OCI-LY7 (cell line): ENCODE measurements around the gene RCSD1. TPM values are rescaled to one million over a fixed set of nuclear protein-coding genes. Genes with fewer than 3 reads are reported as not detected.

ENCODE experiments used
- BruUV-seq: library from RNA; stranded (reverse); fragments of 400-500 nt; replicated peaks from 2 replicates; lab custom pipeline; 2021; lab: Mats Ljungman, UMichigan
- CTCF ChIA-PET: fragments of 300-600 bp; sonication (Branson Sonifier 250); formaldehyde crosslinking; loops from one replicate; lab custom pipeline; 2022; ENCODE audit warnings: antibody characterized with exemption; ENCODE audit not compliant: unreplicated experiment; lab: Charles Lee
- POLR2A ChIA-PET: fragments of 300-600 bp; sonication (Branson Sonifier 250); formaldehyde crosslinking; loops from one replicate; lab custom pipeline; 2022; ENCODE audit warnings: antibody characterized with exemption; lab: Charles Lee
- DNase-seq: peaks from one replicate; pipeline ENCODE4 v3.0.0-alpha.2; 2015; ENCODE audit warnings: low spot score
- H2AFZ ChIP-seq: fragments of 200-600 bp; sonication (generic), shearing (Covaris generic); 2 replicates; pipeline ENCODE4 v1.6.1; 2014; ENCODE audit warnings: mild to moderate bottlenecking, antibody characterized with exemption, low read length, moderate library complexity
- H3K27ac ChIP-seq: fragments of 200-600 bp; sonication (generic); 2 replicates; pipeline ENCODE4 v1.5.1; 2014; ENCODE audit warnings: mixed run types, low read depth, mild to moderate bottlenecking, moderate library complexity, low read length, inconsistent platforms; ENCODE audit not compliant: poor library complexity, severe bottlenecking
- H3K36me3 ChIP-seq: fragments of 200-600 bp; sonication (generic); 2 replicates; pipeline ENCODE4 v1.6.1; 2014; ENCODE audit warnings: mild to moderate bottlenecking, antibody characterized with exemption, low read length, moderate library complexity, mixed read lengths; ENCODE audit not compliant: insufficient read depth
- H3K4me1 ChIP-seq: fragments of 200-600 bp; sonication (generic); 2 replicates; pipeline ENCODE4 v1.5.1; 2014; ENCODE audit warnings: mild to moderate bottlenecking, low read length; ENCODE audit not compliant: insufficient read depth, poor library complexity, severe bottlenecking
- H3K4me2 ChIP-seq: fragments of 200-600 bp; sonication (generic); 2 replicates; pipeline ENCODE4 v1.6.1; 2014; ENCODE audit warnings: mild to moderate bottlenecking, low read length
- H3K4me3 ChIP-seq: fragments of 200-600 bp; sonication (generic); 2 replicates; pipeline ENCODE4 v1.5.1; 2014; ENCODE audit warnings: mild to moderate bottlenecking, low read depth, low read length; ENCODE audit not compliant: poor library complexity, severe bottlenecking
- H3K79me2 ChIP-seq: fragments of 200-600 bp; sonication (generic); 2 replicates; pipeline ENCODE4 v1.6.1; 2016; ENCODE audit warnings: low read depth, mild to moderate bottlenecking, low read length, moderate library complexity, mixed read lengths; ENCODE audit not compliant: insufficient read depth
- H3K9me2 ChIP-seq: fragments of 200-600 bp; sonication (generic); 2 replicates; pipeline ENCODE4 v1.6.1; 2016; ENCODE audit warnings: mild to moderate bottlenecking, low read length, mixed read lengths; ENCODE audit not compliant: insufficient read depth
- H3K9me3 ChIP-seq: fragments of 200-600 bp; sonication (generic); 2 replicates; pipeline ENCODE4 v1.6.1; 2014; ENCODE audit warnings: mild to moderate bottlenecking, mixed run types, low read length, mixed read lengths
- H4K20me1 ChIP-seq: fragments of 200-600 bp; sonication (generic); 2 replicates; pipeline ENCODE4 v1.6.1; 2014; ENCODE audit warnings: mild to moderate bottlenecking, antibody characterized with exemption, low read length, moderate library complexity, mixed read lengths; ENCODE audit not compliant: insufficient read depth
- EZH2phosphoT487 ChIP-seq: fragments of 200-600 bp; sonication (generic); IDR thresholded peaks from 2 replicates; pipeline ENCODE4 v1.6.1; 2018; ENCODE audit warnings: low read depth, borderline replicate concordance, mild to moderate bottlenecking, mixed run types, antibody characterized with exemption, low read length, moderate library complexity, mixed read lengths
- intact Hi-C: fragments of 100-400 bp; cut with micrococcal nuclease; formaldehyde crosslinking; loops from one replicate; pipeline ENCODE4 v1.10.0; 2022; ENCODE audit not compliant: unreplicated experiment
- total RNA-seq, 2 experiments: library from RNA; depleted of rRNA in 1 of 2; stranded (reverse); fragments of >200 nt in 1 of 2; shearing (Covaris generic) in 1 of 2; gene quantifications; 2 replicates each; pipeline ENCODE4 v1.2.3, GENCODE V29; 2014 to 2022
- TF ChIP-seq, protein P1 (sequence below): fragments of 200-600 bp; sonication (generic); conservative IDR thresholded peaks from 2 replicates; pipeline ENCODE4 v1.5.1; 2014; ENCODE audit warnings: mild to moderate bottlenecking, antibody characterized with exemption, low read length, moderate library complexity, mixed read lengths

RCSD1 gene
- total RNA-seq, 2 experiments from 2014 or later = 161 to 164 TPM

DNA sequence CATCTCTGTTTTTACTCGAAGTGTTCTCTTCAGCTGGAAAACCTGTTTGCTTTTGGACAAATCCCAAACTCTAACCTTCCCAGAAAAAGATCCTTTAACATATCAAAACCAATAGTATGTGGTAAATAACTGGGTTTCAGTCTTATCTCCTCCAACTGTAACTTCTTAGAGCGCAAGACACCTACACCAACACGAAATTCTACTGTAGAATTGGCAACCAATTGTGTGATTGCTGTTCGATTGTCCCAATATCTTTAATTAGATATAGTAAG, 85.9 kb downstream of the RCSD1 start:
- Histone ChIP-seq H3K9me2 (no peaks in the 10 kb centered on the region), H3K4me3 (peak overlapping the region; percentile 75), H4K20me1 (no peaks in the 10 kb centered on the region), H3K79me2 (no peaks in the 10 kb centered on the region), H3K36me3 (no peaks in the 10 kb centered on the region), H2AFZ (peak overlapping the region; percentile 97), H3K9me3 (no peaks in the 10 kb centered on the region), H3K27ac (peak overlapping the region; percentile 73), H3K4me2 (peak overlapping the region; percentile 86), H3K4me1 (peaks cover 53% of the 10 kb centered on the region)
- ChIA-PET CTCF (interaction anchor here (1.5 kb wide), 1 partner anchor 115 kb away, joined by 6 read pairs; no protein-coding TSS in a partner anchor), POLR2A (interaction anchor here (0.7 to 2.7 kb wide), 8 partner anchors 8 to 1396 kb away, joined by 3 to 10 read pairs (median 5); partner anchors contain the start of gene MPC2)
- no TSS peak for BruUV-seq
- no peak for DNase-seq
- intact Hi-C loops = loop anchor here (1.0 to 5.0 kb wide), 4 partner anchors 116 to 389 kb away; partner anchors contain the start of genes DCAF6 and MPC2
- TF ChIP-seq, protein P1, sequence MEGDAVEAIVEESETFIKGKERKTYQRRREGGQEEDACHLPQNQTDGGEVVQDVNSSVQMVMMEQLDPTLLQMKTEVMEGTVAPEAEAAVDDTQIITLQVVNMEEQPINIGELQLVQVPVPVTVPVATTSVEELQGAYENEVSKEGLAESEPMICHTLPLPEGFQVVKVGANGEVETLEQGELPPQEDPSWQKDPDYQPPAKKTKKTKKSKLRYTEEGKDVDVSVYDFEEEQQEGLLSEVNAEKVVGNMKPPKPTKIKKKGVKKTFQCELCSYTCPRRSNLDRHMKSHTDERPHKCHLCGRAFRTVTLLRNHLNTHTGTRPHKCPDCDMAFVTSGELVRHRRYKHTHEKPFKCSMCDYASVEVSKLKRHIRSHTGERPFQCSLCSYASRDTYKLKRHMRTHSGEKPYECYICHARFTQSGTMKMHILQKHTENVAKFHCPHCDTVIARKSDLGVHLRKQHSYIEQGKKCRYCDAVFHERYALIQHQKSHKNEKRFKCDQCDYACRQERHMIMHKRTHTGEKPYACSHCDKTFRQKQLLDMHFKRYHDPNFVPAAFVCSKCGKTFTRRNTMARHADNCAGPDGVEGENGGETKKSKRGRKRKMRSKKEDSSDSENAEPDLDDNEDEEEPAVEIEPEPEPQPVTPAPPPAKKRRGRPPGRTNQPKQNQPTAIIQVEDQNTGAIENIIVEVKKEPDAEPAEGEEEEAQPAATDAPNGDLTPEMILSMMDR = no peak
- TF ChIP-seq EZH2phosphoT487 = no peak

DNA sequence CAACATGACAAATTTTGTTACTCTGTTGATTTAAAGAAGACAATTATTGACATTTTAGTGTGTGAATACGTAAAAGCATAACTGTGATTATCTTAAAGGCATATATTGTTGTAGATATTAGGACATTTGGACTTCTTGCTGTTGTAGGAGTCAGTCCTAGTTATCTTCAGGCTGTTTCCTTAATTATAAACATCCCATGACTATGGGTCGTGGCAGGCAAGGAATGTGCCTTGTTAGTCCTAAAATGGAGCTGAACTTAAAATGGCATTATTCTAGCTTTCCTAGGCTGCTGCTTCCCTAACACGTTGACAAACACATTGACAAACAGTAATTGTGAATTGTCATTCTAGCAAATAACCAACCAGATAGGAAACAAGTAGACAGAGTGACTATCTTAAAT, 87.3 kb downstream of the RCSD1 start:
- BruUV-seq = no TSS peak
- peak overlapping the region; percentile 56 for H3K4me2 ChIP-seq
- intact Hi-C loops = loop anchor here (5.0 kb wide), 2 partner anchors 365 to 390 kb away; no protein-coding TSS in a partner anchor
- ChIA-PET CTCF (interaction anchor here (1.5 kb wide), 1 partner anchor 36 kb away, joined by 4 read pairs; no protein-coding TSS in a partner anchor), POLR2A (interaction anchor here (0.5 to 1.9 kb wide), 6 partner anchors 71 to 497 kb away, joined by 3 to 6 read pairs (median 3); no protein-coding TSS in a partner anchor)
- DNase-seq = no peak
- no peaks in the 10 kb centered on the region for H3K36me3 ChIP-seq
- H3K9me3 ChIP-seq = no peaks in the 10 kb centered on the region
- no peaks in the 10 kb centered on the region for H3K9me2 ChIP-seq
- peaks cover 58% of the 10 kb centered on the region for H3K4me1 ChIP-seq
- H3K27ac ChIP-seq = peak overlapping the region; percentile 33
- peak overlapping the region; percentile 70; the same call in 1 of the 2 replicates for H2AFZ ChIP-seq
- peaks cover 3% of the 10 kb centered on the region; the same call in 1 of the 2 replicates for H3K79me2 ChIP-seq
- H3K4me3 ChIP-seq = peak overlapping the region; percentile 32
- no peaks in the 10 kb centered on the region for H4K20me1 ChIP-seq
- TF ChIP-seq EZH2phosphoT487 = no peak
- TF ChIP-seq, protein P1 = no peak
